Measurements from ENCODE around the gene UBA7. TPM values are rescaled to one million over a fixed set of nuclear protein-coding genes. Genes with fewer than 3 reads are reported as not detected.
"Not testable (repeated sequence)": the region's sequence is repeated elsewhere in the genome, so short reads cannot be mapped to it uniquely, and the experiment has no call there.

UBA7 gene
- polyA plus RNA-seq, 1 donor from 2014 or later: 4.0 TPM

DNA sequence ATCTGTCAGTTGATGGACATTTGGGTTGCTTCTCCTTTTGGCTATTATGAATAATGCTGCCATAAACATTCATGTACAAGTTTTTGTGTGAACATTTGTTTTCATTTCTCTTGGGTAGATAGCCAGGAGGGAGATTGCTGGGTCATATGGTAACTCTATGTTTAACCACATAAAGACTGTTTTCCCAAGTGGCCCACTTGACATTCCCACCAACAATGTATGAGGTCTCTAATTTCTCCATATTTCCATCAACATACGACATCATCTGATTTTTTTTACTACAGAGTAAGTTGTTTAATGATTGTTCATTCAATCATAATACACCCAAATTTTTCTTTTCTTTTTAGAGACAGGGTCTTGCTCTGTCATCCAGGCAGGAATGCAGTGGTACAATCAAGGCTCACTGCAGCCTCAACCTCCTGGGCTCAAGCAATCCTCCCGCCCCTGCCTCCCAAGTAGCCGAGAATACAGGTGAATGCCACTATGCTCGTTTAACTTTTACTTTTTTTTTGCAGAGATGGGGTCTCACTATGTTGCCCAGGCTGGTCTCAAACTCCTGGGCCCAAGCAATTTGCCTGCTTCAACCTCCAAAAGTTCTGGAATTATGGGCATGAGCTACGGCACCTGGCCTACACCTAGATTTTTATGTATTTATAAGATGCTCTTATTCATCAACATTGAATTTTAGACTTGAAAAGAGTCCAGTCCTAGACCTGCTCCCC, 34.2 kb downstream of the UBA7 start:
- no peak for TF ChIP-seq TAF1 (IDR thresholded peaks at IDR 0.05; ENCODE audit: low read depth)
- TF ChIP-seq EP300 (conservative IDR thresholded peaks at IDR 0.05; ENCODE audit: poor library complexity, severe bottlenecking): no peak
- TF ChIP-seq REST (IDR thresholded peaks at IDR 0.05; ENCODE audit: borderline replicate concordance): no peak
- no peak for TF ChIP-seq SMC3 (conservative IDR thresholded peaks at IDR 0.05; ENCODE audit: poor library complexity)
- TF ChIP-seq POLR2AphosphoS5 (IDR thresholded peaks at IDR 0.05): no peak
- no peak for TF ChIP-seq MXI1 (conservative IDR thresholded peaks at IDR 0.05; ENCODE audit: poor library complexity, severe bottlenecking)
- no peak for TF ChIP-seq CTCF (IDR thresholded peaks at IDR 0.05; ENCODE audit: poor library complexity, severe bottlenecking)
- TF ChIP-seq RAD21 (conservative IDR thresholded peaks at IDR 0.05): no peak
- TF ChIP-seq EZH2 (IDR thresholded peaks at IDR 0.05; ENCODE audit: borderline replicate concordance, insufficient read depth, low read length, poor library complexity, severe bottlenecking): no peak
- no peak overlapping the region for H3K4me2 ChIP-seq (ENCODE audit: low read length)
- H2AFZ ChIP-seq (ENCODE audit: low read depth, low read length): no peak overlapping the region
- no peaks in the 10 kb centered on the region for H3F3A ChIP-seq (ENCODE audit: insufficient read depth, low read length, poor library complexity, severe bottlenecking)
- H3K9me2 ChIP-seq (ENCODE audit: insufficient read depth, low read length): no peaks in the 10 kb centered on the region
- H3K4me3 ChIP-seq (ENCODE audit: low read length): peak overlapping the region; percentile 49
- H3K9ac ChIP-seq (ENCODE audit: low read length): no peak overlapping the region
- H3K9me3 ChIP-seq (ENCODE audit: low read length): no peaks in the 10 kb centered on the region
- H4K20me1 ChIP-seq (ENCODE audit: insufficient read depth): peaks cover 11% of the 10 kb centered on the region
- no peaks in the 10 kb centered on the region for H3K27me3 ChIP-seq (ENCODE audit: insufficient read depth, low read depth, low read length)
- H3K79me2 ChIP-seq (replicated peaks; ENCODE audit: insufficient read depth, low read length): peaks cover 82% of the 10 kb centered on the region
- H3K27ac ChIP-seq (ENCODE audit: low read length): no peak overlapping the region
- H3K36me3 ChIP-seq (ENCODE audit: insufficient read depth, low read length): no peaks in the 10 kb centered on the region

- H3K9ac ChIP-seq (ENCODE audit: low read length); H4K20me1 ChIP-seq (ENCODE audit: insufficient read depth); H3K27ac ChIP-seq (ENCODE audit: low read length); H3K4me2 ChIP-seq (ENCODE audit: low read length); H3F3A ChIP-seq (ENCODE audit: insufficient read depth, low read length, poor library complexity, severe bottlenecking); H3K27me3 ChIP-seq (ENCODE audit: insufficient read depth, low read depth, low read length); H2AFZ ChIP-seq (ENCODE audit: low read depth, low read length); H3K36me3 ChIP-seq (ENCODE audit: insufficient read depth, low read length); H3K4me3 ChIP-seq (ENCODE audit: low read length); H3K9me3 ChIP-seq (ENCODE audit: low read length); H3K9me2 ChIP-seq (ENCODE audit: insufficient read depth, low read length): not testable (repeated sequence)
- peaks cover 84% of the 10 kb centered on the region for H3K79me2 ChIP-seq (replicated peaks; ENCODE audit: insufficient read depth, low read length)
Measured at GRCh38 chr3:49776101-49776500, 37.7 kb downstream of the UBA7 start.
